Fibroblast of skin of right biceps (primary cell): ENCODE measurements around the gene POLR2J3.
"Not testable (repeated sequence)": the region's sequence is repeated elsewhere in the genome, so short reads cannot be mapped to it uniquely, and the experiment has no call there.

Source experiments
- DNase-seq: peaks from one replicate; pipeline ENCODE4 v3.0.0-alpha.2; 2013

The POLR2J3 gene

DNA sequence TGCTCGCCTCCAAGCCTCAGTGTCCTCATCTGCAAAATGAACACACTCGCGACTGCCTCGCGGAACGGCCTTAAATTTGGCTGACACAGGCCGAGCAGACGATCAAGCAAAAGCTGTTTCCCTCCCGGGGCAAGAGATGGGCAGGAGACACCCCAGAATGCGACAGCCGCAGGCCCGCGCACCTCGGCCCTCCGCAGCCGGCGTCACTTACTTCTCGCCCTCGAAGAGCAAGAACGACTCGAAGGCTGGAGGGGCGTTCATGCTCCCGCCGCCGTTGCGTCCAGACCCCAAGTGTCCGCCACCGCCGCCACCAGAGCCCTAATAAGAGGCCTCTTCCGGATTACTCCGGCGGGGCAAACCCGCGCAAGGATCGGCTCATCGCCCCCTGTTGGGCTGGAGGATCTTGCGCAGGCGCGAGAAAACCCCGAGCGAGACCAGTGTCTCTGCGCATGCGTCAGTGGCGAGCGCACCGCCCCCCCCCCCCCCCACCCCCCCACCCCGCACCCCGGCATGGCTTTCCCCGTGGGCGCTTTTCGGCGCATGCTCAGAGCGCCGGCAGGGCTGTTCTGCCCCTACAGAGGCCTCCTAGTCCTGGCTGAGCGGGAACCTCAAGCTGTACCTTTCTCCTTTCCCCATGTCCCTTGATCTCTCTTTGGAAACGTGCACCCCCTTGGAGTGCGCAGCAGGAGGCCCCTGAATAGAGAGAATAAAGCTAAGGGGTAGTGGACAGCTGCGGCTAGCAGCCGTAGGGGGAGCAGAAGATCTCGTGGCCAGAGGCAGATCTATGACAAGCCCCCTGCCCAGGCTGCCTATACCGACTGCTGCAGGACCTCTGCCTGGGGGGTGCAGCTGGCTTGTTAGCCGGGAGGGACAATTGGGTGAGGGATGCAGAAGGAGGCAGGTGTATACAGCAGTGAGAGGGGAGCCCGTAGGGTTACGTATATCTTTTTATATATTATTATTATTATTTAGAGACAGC, at the start of gene POLR2J3:
Gene POLR2J3, minus strand, starts transcription at position 323 of the 979 bp plus-strand sequence. Its CDS starts 62 bp downstream, at position 261.
- peak; percentile 92 for DNase-seq

- not testable (repeated sequence) for DNase-seq
These were observed 45.7 kb upstream of the POLR2J3 start for GRCh38 chr7:102618122-102618521.

DNA sequence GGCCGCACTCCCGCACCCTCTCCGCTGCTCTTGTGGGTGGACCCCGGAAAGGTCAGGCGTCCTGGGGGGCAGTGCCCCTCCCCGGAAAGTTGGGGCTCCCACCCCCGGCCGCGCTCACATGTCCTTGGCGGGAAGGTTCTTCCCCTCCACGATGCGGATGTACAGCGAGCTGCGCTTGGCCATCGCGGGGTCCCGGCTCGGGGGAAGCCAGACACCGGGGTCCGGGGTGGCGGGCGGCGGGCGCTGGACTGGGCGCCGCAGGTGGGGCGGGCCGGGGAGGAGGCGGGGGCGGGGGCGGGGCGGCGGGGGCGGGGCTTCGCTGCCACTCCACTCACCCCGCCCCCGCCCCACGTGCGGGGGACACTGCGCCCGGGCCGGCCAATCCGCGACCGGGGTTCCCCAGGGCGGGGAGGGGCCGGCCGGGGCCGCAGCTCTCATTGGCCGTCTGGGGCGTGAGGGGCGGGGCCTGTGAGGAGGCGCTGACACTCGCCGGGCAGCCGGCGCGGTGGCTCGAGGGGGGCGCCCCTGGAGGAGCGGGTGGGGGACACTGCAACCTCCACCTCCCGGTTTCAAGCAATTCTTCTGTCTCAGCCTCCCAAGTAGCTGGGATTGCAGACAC, 44.2 kb upstream of the POLR2J3 start, which contains the start of gene RASA4:
Gene RASA4, minus strand, starts transcription at position 250 of the 619 bp plus-strand sequence. Its CDS starts 67 bp downstream, at position 183.
- peak; percentile 0 for DNase-seq

GRCh38 chr7:102615930-102616329, 43.5 kb upstream of the POLR2J3 start:
- DNase-seq, result not testable (repeated sequence)

- DNase-seq, result not testable (repeated sequence)
These were observed 42.5 kb upstream of the POLR2J3 start for GRCh38 chr7:102614873-102615272.

GRCh38 chr7:102614346-102614697, 41.9 kb upstream of the POLR2J3 start:
- DNase-seq, result not testable (repeated sequence)

DNA sequence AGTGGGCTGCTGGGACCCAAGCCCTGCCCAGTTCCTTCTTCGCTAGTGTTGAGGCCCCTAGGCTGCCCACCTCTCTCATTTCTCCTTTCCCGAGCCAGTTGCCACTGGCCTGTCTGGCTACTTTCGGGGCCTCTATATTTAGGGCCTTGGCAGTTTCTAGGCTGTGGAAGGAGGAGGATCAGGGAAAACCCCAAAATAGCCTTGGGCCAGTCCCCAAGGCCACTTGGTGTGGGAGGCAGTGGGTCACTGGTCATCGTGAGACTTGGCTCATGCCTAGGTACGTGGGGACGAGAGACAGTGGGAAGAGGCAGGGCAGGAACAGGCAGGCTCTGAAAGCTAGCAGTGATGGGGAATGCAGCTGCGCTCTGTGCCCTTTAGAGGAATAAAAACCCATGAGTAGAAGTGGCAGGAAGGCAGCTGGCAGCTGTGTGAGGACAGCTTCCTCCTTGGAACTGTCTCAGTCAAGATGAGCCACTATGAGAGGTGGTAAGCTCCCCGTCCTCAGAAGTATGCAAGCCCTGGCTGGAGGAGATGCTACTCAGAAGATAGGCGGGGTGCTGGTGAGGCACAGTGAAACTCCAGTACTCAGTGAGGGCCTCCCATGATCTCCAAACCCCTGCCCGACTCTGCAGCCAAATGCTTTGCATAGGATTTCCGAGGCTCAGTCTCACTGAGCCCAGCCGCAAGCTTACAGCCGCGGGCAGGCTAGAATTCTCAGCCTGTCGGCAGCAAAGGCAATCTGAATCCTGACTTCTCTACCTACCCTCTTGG, 41.4 kb upstream of the POLR2J3 start:
- not testable (repeated sequence) for DNase-seq

GRCh38 chr7:102611675-102612325, 39.4 kb upstream of the POLR2J3 start:
- peak; percentile 23 for DNase-seq

DNA sequence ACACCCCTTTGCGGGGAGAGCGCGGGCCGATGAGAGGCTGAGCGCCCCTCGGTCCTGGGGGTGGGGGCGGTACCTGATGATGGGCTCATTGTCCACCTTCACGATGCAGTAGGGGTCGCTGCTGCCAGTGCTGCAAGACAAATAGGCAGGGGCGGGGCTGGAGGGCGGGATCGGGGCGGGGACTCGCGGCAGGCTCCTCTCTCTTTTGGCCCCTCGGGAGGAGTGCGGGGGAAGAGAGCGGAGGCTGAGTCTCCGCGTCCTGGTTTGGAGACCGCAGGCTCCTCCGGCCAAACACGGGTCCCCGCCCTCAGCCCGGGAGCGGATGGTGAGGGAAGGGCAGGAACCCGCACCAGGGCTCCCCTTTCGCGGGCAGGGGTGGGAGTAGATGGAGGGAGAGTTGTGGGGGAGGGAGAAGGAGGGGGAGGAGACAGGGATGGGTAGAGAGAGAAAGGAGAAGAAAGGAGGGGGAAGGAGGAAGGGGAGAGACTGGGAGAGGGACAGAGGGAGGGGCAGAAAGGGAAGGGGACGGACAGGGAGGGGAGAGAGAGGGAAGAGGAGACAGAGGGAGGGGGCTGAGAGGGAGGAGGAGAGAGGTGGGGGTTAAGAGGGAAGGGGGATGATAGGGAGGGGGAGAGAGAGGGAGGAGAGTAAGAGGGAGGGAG, 38.8 kb upstream of the POLR2J3 start:
- DNase-seq, result not testable (repeated sequence)

DNA sequence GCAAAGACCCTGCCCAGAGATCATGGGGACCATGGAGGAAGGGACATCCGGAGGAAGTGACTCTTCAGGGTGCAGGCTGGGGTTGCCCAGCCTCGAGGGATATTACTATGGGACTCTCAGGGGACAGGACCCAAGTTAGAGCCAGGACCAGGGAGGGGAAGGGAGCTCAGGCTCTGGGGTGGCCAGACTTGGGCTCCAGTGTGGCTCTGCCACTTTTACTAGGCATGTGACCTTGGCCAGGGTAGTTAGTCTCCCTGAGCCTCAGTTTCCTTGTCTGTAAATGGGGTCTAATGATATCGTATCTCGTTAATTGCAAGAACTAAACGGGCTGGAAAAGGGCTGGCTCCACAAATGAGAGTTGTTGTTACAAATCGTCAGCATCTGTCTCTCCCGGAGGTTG, 38.1 kb upstream of the POLR2J3 start:
- DNase-seq, result not testable (repeated sequence)

- not testable (repeated sequence) for DNase-seq
These were observed 37.4 kb upstream of the POLR2J3 start for GRCh38 chr7:102609734-102610133.

DNA sequence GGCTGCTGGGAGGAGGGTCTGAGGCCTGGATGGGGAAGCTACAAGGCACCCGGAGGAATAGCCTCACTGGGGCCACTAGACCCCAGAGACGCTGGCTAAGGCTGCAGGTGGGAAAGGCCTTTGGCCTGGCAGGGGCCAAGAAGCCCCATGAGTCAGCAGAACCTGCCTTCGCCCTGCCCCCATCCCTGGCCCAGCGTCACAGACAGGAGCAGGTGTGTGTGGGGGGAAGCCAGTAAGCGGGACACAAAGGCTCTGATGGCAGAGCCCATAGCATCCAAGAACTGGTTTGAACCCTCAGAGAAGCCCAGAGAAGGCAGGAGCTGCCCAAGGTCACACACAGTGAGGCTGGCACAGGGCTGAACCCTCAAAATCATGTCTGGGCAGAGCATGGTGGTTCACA, 34.5 kb upstream of the POLR2J3 start:
- DNase-seq, result not testable (repeated sequence)

DNA sequence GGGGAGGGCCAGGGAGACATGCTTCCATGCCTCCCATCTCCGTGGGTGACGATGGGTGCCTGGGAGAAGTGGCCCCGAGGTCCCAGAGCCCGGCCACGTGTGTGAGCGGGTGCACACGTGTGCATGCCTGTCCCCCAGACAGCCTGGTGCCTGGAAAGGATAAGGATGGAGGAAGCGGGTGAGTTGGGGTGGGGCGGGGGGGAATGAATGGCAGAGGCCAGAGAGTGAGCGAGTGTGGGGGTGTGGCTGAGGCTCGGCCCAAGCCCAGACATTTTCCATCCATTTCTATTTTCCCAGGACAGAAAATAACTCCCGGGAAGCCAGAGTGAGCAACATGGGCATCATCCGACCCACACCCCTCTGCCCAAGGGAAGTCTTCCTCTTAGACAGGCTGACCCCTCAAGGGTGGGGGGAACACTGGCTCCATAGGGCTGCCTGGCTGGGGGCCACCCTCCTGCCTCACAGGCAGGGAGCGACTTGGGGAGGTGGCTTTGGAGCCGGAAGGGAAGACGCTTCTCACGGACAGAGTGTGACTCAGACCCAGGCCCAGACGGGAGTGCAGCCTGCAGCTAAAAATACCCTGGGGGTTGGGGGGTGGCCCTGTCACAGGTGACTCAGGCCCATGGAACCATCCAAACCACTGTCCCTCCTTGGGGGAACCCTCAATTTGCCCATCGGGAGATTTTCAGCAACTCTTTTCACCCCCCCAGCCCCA, 32.2 kb upstream of the POLR2J3 start:
- DNase-seq, result not testable (repeated sequence)

- not testable (repeated sequence) for DNase-seq
These were observed 29.9 kb upstream of the POLR2J3 start for GRCh38 chr7:102602317-102602716.

- DNase-seq, result not testable (repeated sequence)
These were observed 27.3 kb upstream of the POLR2J3 start for GRCh38 chr7:102599699-102600098.

DNA sequence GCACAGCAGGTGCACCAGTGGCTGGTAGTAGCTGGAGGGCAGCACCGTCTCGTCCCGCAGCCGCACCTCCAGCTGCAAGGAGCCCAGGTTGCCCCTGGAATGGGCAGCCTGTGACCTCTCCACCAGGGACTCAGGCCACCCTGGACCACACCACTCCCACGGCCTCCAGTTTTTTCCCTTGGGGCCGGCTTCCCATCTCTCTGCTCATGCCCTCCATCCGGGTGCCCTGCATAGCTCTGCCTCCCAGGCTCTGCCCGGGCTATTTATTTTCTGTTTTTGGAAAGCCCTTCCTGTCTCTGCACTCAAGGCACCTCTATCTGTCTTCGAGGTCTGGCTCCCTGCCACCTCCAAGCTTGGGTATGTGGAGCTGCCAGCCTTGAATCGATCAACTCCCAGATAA, 23.7 kb upstream of the POLR2J3 start:
- DNase-seq, result not testable (repeated sequence)

GRCh38 chr7:102593637-102594334, 21.4 kb upstream of the POLR2J3 start:
- DNase-seq, result not testable (repeated sequence)

- DNase-seq, result not testable (repeated sequence)
These were observed 20.2 kb upstream of the POLR2J3 start for GRCh38 chr7:102592477-102593019.

- not testable (repeated sequence) for DNase-seq
These were observed 17.5 kb upstream of the POLR2J3 start for GRCh38 chr7:102589857-102590256.

DNA sequence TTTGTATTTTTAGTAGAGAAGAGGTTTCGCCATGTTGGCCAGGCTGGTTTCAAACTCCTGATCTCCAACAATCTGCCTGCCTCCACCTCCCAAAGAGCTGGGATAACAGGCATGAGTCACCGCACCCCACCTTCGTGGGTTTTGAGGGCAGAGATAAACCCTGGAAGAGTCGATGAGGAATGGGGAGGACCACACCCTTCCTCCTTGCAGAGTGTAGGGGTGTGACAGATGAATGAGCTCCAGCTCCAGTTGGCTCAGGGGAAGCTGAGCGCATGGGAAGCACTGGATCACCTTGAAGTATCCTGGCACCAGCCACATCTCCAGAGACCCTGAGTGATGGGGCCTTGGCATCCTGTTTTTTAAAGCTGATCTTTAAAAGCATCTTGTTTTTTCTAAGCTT, 11.1 kb upstream of the POLR2J3 start:
- DNase-seq, result not testable (repeated sequence)
